A673 (cell line): ENCODE data around the gene AHNAK2. TPM values are rescaled to one million over a fixed set of nuclear protein-coding genes. Genes with fewer than 3 reads are reported as not detected.

Source experiments
- BruUV-seq: library from RNA; stranded (reverse); fragments of 400-500 nt; replicated peaks from 2 replicates; lab custom pipeline; 2021; lab: Mats Ljungman, UMichigan
- CTCF ChIA-PET: fragments of 300-600 bp; sonication (Branson Sonifier 250); formaldehyde crosslinking; loops from one replicate; lab custom pipeline; 2022; ENCODE audit warnings: antibody characterized with exemption; lab: Charles Lee
- POLR2A ChIA-PET: fragments of 300-600 bp; sonication (Branson Sonifier 250); formaldehyde crosslinking; loops from one replicate; lab custom pipeline; 2022; ENCODE audit warnings: antibody characterized with exemption; ENCODE audit not compliant: low non-redundant PET; lab: Charles Lee
- DNase-seq: peaks from one replicate; pipeline ENCODE4 v3.0.0-alpha.2; 2015; ENCODE audit warnings: low spot score
- H3K27ac ChIP-seq: fragments of 200-600 bp; sonication (generic); 2 replicates; pipeline ENCODE4 v1.5.1; 2016; ENCODE audit warnings: mixed run types, low read depth, mild to moderate bottlenecking, mixed read lengths, antibody characterized with exemption, low read length; ENCODE audit not compliant: poor library complexity, severe bottlenecking
- H3K27me3 ChIP-seq: fragments of 200-600 bp; sonication (generic); replicated peaks from 2 replicates; pipeline ENCODE4 v1.6.1; 2017; ENCODE audit warnings: mixed run types, low read depth, mild to moderate bottlenecking, mixed read lengths, antibody characterized with exemption, low read length; ENCODE audit not compliant: insufficient read depth, poor library complexity
- H3K36me3 ChIP-seq: fragments of 200-600 bp; sonication (generic); 2 replicates; pipeline ENCODE4 v1.6.1; 2016; ENCODE audit warnings: mixed run types, mild to moderate bottlenecking, mixed read lengths, antibody characterized with exemption, low read length; ENCODE audit not compliant: insufficient read depth, poor library complexity, severe bottlenecking
- H3K4me1 ChIP-seq: fragments of 200-600 bp; sonication (generic); 2 replicates; pipeline ENCODE4 v1.6.1; 2017; ENCODE audit warnings: mixed run types, mild to moderate bottlenecking, mixed read lengths, antibody characterized with exemption, low read length; ENCODE audit not compliant: insufficient read depth, poor library complexity, severe bottlenecking
- H3K4me3 ChIP-seq: fragments of 200-600 bp; sonication (generic); 2 replicates; pipeline ENCODE4 v1.5.1; 2016; ENCODE audit warnings: low read depth, mixed run types, mild to moderate bottlenecking, mixed read lengths, low read length; ENCODE audit not compliant: poor library complexity, severe bottlenecking
- H3K9me3 ChIP-seq: fragments of 200-600 bp; sonication (generic); 2 replicates; pipeline ENCODE4 v1.6.1; 2016; ENCODE audit warnings: mixed run types, low read depth, mild to moderate bottlenecking, mixed read lengths, antibody characterized with exemption, low read length; ENCODE audit not compliant: poor library complexity, severe bottlenecking
- CTCF ChIP-seq: fragments of 300-800, 200-600 bp; sonication (generic); conservative IDR thresholded peaks from 2 replicates; pipeline ENCODE4 v1.5.1; 2017; ENCODE audit warnings: low read depth, mild to moderate bottlenecking, antibody characterized with exemption, low read length, moderate library complexity, mixed read lengths
- EZH2 ChIP-seq: fragments of 200-600 bp; sonication (generic); IDR thresholded peaks from 2 replicates; pipeline ENCODE4 v1.6.1; 2017; ENCODE audit warnings: borderline replicate concordance, low read depth, mild to moderate bottlenecking, mixed read lengths, antibody characterized with exemption, low read length; ENCODE audit not compliant: poor library complexity, severe bottlenecking
- intact Hi-C: fragments of 100-400 bp; cut with micrococcal nuclease; formaldehyde crosslinking; loops from one replicate; pipeline ENCODE4 v1.10.0; 2022; ENCODE audit not compliant: unreplicated experiment
- total RNA-seq: library from RNA; stranded (reverse); gene quantifications from 2 replicates; pipeline ENCODE4 v1.2.3, GENCODE V29; 2021

AHNAK2 gene
- total RNA-seq, 1 experiment from 2014 or later = 0.56 TPM

- BruUV-seq = no TSS peak
- Histone ChIP-seq H3K36me3 (no peaks in the 10 kb centered on the region), H3K27me3 (no peaks in the 10 kb centered on the region), H3K4me1 (no peaks in the 10 kb centered on the region), H3K4me3 (no peak overlapping the region), H3K27ac (no peak overlapping the region), H3K9me3 (no peaks in the 10 kb centered on the region)
- TF ChIP-seq EZH2 (no peak), CTCF (no peak)
- intact Hi-C loops = no loop called here
- CTCF ChIA-PET = interaction anchor here (0.6 kb wide), 1 partner anchor 472 kb away, joined by 5 read pairs; no protein-coding TSS in a partner anchor
- POLR2A ChIA-PET = no interaction called here
- peak; percentile 33 for DNase-seq
These were observed 79.2 kb downstream of the AHNAK2 start for GRCh38 chr14:104898870-104899510.

GRCh38 chr14:104898195-104898558, 80.0 kb downstream of the AHNAK2 start:
- TF ChIP-seq CTCF (no peak), EZH2 (no peak)
- intact Hi-C loops = no loop called here
- Histone ChIP-seq H3K36me3 (no peaks in the 10 kb centered on the region), H3K27me3 (no peaks in the 10 kb centered on the region), H3K9me3 (no peaks in the 10 kb centered on the region), H3K4me3 (no peak overlapping the region), H3K4me1 (no peaks in the 10 kb centered on the region), H3K27ac (no peak overlapping the region)
- CTCF ChIA-PET = no interaction called here
- POLR2A ChIA-PET = no interaction called here
- DNase-seq = no peak
- BruUV-seq = no TSS peak

- Histone ChIP-seq H3K36me3 (no peaks in the 10 kb centered on the region), H3K4me3 (no peak overlapping the region), H3K27ac (no peak overlapping the region), H3K4me1 (no peaks in the 10 kb centered on the region), H3K9me3 (no peaks in the 10 kb centered on the region), H3K27me3 (no peaks in the 10 kb centered on the region)
- POLR2A ChIA-PET = no interaction called here
- TF ChIP-seq CTCF (no peak), EZH2 (no peak)
- BruUV-seq = no TSS peak
- CTCF ChIA-PET = no interaction called here
- DNase-seq = no peak
- intact Hi-C loops = loop anchor here (2.0 kb wide), 1 partner anchor 147 kb away; no protein-coding TSS in a partner anchor
These were observed 80.6 kb downstream of the AHNAK2 start for GRCh38 chr14:104897330-104898194.
